Activated CD4-positive, alpha-beta T cell treated with anti-CD3 and anti-CD28 coated beads, Interleukin-2, amount 50 U/mL, for 16 hours (primary cell): ENCODE measurements around the gene GRIN1.
"Not testable (repeated sequence)": the region's sequence is repeated elsewhere in the genome, so short reads cannot be mapped to it uniquely, and the experiment has no call there.

Experiments
- DNase-seq: peaks from one replicate; pipeline ENCODE4 v3.0.0-alpha.2; 2020

Gene GRIN1

GRCh38 chr9:137128862-137129455, 10.0 kb upstream of the GRIN1 start:
- DNase-seq = peak; percentile 31

DNA sequence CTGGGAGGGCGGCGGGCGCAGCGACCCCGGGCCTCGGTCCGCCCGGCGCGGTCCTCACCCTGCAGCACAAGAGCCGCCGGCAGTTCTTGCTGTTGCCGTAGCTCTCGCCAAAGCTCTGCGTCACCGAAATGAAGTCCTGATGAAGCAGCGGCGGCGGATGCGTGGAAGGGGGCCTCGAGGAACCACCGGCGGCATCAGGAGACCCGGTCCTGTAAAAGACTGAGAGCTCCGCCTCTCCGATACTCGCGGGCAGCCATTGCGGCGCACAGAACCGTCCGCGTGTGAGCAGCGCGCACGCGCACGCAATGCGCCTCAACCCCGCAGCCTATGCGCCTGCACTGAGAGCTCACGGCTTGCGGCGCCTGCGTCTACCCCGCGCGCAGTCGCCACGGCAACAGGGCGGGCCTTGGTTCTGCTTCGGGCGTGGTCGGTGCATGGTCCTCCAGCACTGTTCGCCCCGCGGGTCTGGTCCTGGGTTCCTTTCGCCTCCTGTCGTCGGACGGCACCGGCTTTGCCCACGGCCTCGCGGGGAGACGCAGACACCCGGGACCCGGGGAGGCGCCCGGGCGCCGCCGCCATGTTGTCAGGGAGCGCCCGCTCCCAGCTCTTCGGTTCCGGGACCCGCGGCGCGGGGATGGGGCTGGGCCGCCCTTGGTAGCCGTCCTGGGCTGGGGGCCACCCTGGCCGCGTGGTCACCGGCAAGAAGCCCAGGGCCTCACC, 9.3 kb upstream of the GRIN1 start:
- DNase-seq = peak; percentile 94

- no peak for DNase-seq
These were observed 8.7 kb upstream of the GRIN1 start for GRCh38 chr9:137130176-137130755.

DNA sequence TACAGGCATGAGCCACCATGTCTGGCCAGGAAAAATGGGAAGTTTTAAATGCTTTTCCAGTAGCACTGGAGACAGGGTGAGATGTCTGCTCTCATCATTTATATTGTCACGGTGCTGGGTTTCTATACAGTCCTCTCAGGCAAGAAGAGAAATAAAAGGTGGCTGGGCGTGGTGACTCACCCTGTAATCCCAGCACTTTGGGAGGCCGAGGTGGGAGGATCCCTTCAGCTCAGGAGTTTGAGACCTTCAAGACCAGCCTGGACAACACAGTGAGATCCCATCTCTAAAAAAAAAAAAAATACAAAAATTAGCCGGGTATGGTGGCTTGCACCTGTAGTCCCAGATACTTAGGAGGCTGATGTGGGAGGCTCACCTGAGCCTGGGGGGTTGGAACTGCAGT, 4.8 kb upstream of the GRIN1 start:
- DNase-seq = no peak

DNA sequence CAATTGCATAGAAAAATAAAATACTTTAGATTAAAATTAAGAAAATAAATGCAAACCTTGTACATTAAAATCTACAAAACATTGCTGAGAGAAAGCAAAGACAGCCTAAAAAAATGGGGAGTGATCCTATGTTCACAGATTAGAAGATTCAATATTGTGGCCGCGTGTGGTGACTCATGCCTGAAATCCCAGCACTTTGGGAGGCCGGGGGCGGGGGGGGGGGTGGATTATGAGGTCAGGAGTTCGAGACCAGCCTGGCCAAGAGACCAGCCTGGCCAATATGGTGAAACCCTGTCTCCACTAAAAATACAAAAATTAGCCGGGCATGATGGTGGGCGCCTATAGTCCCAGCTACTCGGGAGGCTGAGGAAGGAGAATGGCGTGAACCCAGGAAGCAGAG, 3.8 kb upstream of the GRIN1 start:
- not testable (repeated sequence) for DNase-seq

DNA sequence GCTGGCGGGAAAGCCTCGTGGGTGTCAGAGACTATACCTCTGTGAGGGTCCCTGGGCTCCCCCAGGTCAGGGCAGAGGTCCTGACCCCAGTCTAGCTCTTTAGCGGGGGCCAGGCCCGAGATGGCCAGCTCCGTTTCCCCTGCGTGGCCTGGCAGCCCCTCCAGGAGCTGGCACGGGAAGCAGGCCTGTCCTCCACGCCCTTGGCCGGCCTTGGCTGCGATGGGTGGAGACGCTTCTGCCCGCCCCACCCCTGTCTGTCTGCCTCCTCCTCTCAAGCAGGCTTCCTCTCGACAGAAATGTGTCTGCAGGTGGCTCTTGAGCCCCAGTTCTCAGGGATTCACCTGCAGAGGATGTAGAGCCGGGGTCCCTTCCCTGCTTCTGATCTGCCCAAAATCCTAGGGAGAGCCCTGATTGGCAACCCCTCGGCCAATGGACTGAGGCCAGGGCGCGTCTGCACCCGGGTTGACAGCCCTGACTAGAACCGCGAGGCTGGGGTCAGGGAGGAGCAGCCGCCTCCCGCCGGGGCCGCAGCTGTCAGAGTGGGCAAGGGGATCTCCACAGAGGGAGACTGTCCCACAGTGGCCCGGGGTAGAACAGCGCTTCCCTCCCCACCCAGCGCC, 2.6 kb upstream of the GRIN1 start:
- no peak for DNase-seq

DNA sequence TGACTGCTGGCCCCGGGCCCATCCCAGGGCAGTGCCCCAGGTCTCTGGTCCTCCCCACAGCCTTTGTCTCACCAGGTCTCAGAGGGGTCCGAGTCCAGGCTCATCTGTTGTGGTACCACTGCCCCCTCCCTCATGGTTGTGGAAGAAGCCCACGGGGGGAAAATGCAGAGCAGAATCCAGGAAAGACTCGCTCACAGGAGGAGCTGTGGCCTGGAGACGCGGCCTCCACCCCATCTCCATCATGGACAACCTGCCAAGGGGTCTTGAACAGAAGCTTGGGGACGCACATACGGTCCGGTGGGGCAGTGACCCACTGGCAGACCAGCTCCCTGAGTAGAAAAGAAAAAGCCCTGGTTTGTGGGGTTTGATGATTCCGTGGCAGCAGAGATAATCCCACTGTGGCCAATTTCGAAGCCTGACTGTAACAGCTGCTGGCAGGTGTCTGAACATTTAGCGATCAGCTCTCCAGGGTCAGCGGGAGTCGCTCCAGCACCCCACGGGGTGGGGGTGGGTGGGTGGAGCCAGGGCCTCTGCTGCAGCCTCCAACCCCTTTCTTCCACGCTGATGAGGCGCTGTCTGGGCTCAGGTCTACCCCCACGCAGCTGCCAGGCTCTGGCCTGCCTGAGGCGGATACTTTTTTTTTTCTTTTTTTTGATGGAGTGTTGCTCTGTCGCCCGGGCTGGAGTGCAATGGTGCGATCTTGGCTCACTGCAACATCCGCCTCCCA, 1.9 kb upstream of the GRIN1 start:
- no peak for DNase-seq

- peak; percentile 21 for DNase-seq
These were observed 764 bp upstream of the GRIN1 start for GRCh38 chr9:137138058-137138721.

- DNase-seq = no peak
These were observed 655 bp downstream of the GRIN1 start for GRCh38 chr9:137139468-137140150.

- DNase-seq = no peak
These were observed 1.4 kb downstream of the GRIN1 start for GRCh38 chr9:137140151-137141012.

DNA sequence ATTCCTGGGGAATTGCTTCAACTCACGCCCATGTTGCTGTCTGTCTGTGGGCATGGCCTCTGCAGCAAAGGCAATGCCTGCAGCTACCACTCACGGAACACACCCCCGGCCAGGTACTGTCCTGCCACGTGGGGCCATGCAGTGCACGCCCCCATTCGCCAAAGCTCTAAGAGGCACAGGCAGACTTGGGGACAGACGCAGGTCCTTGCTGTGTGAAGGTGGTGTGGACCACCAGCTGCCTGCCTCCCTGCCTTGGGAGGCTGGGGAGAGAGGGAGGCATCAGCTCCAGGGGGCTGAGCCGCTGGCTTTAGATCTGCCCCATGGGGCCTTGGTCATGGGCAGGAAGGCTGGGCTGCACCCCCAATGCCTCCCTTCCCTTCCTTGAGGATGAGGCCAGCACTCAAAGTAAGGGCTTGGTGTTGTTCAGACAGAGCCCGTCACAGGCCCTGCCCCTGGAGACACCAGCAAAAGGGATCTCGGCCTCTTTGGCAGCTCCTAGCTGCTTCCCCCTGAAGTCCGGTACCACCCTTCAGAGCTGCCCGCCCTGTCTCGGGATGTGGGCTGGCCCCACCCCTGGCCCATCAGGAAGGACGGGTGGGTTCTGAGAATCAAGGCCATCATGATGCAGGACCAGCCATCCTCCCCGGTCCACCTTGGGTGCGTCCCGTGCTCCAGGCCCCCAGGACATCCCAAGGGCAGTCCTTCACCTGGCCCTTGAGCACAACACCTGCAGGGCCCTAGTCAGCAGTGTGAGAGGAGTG, 2.3 kb downstream of the GRIN1 start:
- DNase-seq = no peak

DNA sequence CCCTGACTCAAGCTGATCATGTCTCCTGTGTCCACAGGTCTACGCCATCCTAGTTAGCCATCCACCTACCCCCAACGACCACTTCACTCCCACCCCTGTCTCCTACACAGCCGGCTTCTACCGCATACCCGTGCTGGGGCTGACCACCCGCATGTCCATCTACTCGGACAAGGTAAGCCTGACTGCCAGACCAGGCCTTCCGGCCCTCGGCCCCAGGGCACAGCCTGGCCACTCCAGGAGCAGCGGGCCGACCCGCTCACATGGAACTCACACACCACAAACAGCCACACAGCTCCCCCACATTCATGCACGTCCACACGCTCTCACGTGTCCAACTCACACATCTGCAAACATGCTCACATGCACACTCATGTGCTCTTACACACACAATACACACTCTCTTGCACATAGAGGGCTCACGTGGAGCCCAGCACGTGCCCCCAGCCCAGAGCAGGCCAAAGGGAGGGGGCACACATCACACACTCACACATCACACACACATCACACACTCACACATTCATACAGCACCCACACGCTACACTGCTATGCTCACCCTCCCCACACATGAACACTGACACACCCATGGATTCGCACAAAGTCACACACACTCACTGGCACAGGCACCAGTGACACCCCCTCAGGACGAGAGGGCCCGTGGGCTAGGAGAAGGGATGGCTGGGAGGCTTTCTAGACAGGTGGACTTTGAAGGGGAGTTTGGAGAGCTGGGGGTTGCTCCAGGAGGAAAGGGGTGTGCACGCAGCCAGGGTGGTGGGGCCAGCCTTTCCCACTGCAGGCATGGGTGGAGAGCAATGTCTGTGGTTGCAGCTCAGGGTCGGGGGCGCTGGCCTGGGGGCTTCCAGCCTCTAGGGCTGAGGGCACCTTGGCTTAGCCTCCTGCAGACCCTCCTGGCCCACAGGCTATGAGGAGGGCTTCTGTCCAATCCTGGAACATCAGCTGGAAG, 3.3 kb downstream of the GRIN1 start:
- DNase-seq = no peak

- no peak for DNase-seq
These were observed 4.5 kb downstream of the GRIN1 start for GRCh38 chr9:137143459-137143858.

GRCh38 chr9:137145731-137146526, 7.0 kb downstream of the GRIN1 start:
- DNase-seq = no peak

DNA sequence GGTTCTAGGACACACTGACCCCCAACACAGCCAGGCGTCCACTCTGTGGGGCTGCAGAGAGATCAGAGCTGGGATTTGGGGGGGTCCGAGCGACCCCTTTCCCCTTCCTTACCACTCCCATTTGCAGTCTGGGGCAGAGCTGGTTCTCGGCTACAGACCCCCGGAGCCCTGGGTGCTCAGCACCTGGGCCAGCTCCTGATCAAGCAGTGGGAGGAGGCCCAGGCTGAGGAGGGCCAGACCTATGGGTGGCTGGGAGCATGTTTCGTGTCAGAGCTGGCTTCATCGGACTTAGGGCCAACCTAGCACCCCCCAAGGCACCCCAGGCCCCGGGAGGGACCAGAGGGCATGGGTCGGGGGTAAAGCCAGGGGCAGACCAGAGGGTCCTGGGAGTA, 7.6 kb downstream of the GRIN1 start:
- DNase-seq = no peak

- DNase-seq = no peak
These were observed 8.3 kb downstream of the GRIN1 start for GRCh38 chr9:137147091-137147792.

DNA sequence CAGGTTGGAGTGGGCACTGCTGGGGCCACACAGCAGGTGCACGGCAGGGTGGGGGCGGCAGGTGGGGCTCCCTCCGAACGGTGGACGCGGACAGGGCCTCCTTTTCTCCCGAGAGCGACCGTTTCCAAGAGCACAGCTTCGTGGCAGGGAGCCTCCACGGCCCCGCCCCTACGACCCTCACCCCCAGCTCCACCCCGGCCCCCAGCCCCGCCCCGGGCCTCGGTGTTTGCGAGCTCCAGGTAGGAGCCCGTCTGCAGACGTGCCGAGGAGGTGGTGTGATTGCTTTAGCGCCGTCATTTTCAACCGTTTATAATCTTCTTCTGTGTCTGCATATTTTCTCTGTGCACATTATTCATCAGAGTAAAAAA, 8.8 kb downstream of the GRIN1 start:
- DNase-seq = no peak

DNA sequence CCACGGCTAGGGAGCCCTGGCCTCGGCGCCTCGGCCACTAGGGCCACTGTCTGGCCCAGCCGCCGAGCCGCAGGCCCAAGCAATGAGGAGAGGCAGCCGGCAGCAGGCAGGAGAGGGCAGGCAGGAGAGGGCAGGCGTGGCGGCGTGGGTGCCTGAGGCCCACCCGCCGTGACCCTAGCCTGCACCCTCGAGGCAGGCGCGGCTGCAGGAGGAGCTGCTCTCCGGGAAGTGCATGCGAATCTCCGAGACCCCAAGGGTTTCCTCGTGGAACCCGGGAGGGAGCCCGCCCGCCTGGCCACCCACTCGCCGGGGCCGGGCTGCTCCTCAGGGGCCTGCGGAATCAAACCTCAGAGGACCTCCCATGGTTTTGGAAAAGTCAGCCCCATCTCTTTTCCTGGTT, 9.3 kb downstream of the GRIN1 start:
- no peak for DNase-seq
